Activated T-helper 9 cell treated with anti-CD3 and anti-CD28 coated beads, Interleukin-2, amount 50 U/mL, for 16 hours (primary cell): ENCODE measurements around the gene IL25.
"Not testable (repeated sequence)": the region's sequence is repeated elsewhere in the genome, so short reads cannot be mapped to it uniquely, and the experiment has no call there.

Experiments used
- DNase-seq: peaks from one replicate; pipeline ENCODE4 v3.0.0-alpha.2; 2020; ENCODE audit warnings: low read depth

Gene IL25

DNA sequence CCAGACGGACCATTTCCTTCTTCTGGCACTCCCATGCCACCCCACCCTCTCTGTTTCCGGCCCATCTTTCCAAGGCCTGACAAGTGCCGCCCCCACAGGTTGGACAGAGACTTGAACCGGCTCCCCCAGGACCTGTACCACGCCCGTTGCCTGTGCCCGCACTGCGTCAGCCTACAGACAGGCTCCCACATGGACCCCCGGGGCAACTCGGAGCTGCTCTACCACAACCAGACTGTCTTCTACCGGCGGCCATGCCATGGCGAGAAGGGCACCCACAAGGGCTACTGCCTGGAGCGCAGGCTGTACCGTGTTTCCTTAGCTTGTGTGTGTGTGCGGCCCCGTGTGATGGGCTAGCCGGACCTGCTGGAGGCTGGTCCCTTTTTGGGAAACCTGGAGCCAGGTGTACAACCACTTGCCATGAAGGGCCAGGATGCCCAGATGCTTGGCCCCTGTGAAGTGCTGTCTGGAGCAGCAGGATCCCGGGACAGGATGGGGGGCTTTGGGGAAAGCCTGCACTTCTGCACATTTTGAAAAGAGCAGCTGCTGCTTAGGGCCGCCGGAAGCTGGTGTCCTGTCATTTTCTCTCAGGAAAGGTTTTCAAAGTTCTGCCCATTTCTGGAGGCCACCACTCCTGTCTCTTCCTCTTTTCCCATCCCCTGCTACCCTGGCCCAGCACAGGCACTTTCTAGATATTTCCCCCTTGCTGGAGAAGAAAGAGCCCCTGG lies 3.1 kb downstream of the IL25 start:
- no peak for DNase-seq

DNA sequence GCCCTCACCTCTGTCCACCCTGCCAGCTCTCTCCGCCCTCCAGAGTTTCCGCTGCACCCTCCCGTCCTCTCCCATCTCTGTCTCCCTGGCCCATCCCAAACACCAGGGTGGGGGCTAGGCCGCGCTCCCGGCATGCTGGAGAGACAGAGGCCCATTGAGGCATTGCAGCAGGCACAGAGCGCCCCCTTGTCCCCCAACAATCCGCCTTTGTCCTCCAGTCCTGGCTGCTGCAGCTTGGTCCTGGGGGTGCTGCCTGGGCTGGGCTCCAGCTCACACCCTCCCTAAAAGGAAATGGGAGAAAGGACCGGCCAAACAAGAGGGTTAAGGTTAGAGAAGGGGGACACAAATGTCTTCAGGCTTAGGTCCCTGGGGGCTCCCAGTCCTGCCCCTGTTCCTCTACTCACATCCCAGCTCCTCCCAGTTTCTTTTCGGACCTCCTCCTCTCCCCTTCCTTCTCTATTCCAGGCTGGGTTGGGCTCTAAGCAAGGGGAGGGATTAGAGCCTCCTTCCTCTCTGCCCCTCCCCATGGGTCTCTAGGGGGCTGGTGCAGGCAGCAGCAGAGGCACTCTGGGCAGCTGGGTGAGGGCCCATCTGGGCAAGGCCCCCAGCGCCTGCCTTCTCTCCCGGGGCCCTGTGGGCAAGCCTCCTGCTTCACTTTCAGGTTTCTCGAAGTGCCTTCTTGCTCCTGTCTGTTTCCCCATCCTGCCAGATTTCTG lies 4.0 kb downstream of the IL25 start, which contains the start of gene CMTM5:
Gene CMTM5, plus strand, starts transcription at position 565 of the 716 bp plus-strand sequence. CDS start 206 bp downstream, outside the sequence.
- no peak for DNase-seq

DNA sequence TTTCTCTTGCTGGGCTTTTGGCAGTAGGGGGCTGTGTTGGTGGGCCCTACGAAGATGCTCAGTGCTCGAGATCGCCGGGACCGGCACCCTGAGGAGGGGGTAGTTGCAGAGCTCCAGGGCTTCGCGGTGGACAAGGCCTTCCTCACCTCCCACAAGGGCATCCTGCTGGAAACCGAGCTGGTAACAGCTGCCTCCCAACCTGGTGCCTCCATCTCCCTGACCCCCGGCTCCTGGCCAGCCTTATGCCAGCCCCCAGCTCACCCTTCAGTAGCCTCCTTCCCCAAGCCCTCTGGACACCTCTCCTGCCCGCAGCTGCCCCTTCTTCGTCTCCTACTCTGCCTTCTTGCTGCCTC lies 4.6 kb downstream of the IL25 start:
- no peak for DNase-seq

DNA sequence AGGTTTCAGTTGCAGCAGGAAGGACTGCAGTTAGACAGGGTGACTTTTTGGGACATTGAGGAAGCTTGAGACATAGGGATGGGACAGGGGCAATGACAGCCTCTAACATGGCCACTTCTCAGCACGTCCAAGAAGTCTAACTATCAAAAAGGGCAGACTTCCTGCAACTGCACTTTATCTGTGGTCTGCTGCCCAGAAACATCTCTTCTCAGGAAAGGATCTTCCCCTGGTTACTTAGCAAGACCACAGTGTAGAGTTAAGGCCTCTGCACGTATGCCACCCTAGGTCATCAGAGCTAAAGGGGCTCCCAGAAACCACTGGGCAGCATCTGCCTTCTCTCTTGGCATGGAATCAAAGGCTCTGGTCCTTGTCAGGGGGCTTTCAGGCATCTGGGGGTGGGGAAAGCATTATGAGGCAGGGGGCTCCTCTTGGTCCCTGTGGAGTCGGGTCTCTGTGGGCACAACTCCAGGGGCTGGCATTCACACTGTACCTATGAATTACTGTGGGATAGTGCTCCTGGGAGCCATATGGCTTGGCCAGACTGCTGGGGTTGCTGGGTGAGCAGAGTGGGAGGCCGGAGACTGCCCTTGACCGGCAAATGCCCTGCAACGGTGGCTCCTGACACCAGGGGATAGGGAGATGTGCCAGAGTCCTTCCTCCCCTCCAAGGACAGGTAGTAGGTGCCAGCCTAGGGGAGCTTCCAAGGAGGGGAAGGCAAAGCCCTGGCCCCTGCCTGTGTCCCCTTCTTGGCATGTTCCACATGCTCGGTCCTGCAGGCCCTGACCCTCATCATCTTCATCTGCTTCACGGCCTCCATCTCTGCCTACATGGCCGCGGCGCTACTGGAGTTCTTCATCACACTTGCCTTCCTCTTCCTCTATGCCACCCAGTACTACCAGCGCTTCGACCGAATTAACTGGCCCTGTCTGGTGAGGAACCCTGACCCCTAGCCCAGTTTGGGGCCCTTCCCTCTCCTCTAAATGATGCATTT lies 5.3 kb downstream of the IL25 start:
- DNase-seq: no peak

DNA sequence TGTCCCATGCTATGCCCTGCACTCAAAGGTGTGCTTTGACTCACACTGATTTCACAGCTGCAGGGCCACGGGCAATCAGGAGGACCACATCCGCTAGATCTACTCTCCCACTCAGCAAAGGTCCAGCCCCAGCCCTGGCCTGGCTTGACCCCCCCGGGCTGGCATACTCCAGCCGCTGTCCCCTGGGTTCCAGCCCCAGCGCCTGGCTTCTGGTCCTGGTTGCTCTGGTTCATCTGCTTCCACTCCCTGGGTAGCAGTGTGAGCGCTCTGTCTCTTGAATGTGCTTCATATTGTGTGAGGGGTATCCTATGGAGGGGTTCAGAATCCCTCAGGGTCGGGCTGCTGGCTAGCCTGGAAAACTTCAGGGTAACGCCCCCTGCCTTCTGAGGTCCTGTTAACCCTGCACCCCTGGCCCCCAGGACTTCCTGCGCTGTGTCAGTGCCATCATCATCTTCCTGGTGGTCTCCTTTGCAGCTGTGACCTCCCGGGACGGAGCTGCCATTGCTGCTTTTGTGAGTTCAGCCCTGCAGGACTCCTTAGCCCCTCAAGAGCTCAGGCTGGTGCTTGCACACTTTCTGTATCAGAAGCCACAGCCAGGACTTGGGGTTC lies 6.1 kb downstream of the IL25 start:
- DNase-seq: no peak

DNA sequence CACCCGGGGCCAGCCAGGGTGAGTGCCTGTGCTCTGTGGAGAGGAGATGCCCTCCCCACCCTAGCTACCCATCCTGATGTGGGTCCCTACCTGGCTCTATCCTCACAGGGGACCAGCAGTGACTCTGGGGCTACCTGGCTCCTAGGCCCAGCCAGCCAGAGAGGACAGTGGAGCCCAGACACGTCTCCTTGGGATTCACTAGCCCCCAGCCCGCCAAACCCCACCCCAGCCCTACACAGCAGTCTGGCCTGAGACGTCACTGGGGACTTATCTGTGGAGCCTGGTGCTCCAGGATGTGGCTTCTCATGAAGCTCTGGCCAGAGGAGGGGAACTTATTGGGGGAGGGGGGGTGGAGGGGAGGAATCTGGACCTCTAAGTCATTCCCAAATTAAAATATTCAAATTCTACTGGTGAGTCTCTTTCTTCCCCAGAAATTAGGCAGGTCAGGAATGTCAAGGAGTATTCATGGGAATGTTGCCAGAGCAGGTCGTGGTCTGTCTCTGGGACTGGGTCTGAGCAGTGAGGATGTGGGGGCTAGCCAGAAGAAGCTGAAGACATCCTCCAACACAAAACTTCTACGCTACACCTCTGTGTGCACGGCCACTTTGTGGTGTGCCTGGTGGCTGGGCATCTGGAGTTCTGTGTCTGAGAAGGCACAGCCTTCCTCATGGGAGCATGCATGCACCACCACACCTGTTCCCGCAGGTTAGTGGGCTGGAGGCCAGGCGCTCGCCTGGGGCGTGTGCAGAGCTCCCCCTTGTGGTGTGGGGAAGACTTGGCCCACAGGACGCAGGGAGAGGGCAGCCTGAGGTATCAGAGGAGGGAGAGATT lies 7.0 kb downstream of the IL25 start:
- peak; percentile 59 for DNase-seq

DNA sequence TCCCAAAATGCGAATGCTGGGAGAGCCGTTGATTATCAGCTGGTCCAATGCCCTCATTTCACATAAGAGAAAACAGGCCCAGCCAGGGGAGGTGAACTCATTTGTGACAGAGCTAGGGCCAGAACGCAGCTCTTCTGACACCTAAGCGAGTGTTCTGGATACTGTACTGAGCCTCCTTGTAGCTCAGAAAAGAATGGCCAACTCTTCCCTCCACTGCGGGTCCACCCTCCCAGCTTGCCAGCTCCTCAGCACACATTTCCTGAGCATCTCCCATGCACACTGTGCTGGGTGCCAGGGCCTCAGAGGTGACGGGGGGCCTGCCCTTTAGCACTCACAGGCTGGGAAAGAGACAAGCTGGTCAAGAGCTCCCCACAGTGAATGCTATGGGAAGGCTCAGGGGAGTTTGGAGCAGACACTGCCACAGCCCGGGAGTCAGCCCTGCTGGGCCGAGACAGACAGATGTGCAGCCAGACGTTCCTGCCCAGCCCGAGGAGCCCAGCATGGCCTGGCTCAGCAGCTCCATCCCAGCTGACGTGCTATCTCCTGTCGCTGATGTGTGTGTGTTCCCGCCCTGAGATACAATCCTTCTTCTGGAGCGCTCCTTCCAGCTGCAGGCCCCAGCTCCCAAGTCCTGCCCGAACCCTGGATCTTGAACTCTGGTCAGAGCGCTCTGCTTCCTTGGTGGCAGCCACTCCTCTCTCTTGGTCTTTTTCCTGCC lies 7.7 kb downstream of the IL25 start:
- DNase-seq: no peak

DNA sequence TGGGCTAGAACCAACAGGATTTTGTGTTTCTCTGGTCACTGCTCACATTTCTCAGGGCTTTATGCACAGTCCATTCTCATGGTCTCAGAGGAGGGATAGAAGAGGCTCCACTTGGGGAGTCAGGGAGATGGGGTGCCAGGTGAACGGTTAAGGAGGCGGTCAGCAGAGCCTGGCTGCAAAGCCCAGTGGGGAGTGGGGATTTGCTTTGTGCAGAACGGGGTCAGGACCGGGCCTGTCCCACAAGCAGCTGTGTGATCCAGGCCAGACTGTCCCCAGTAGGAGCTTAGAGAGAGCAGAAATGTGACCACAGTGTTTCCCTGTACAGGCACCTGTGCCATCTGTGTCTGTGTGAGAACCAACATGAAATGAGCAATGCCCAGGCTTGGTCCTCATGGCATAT lies 8.4 kb downstream of the IL25 start:
- no peak for DNase-seq

DNA sequence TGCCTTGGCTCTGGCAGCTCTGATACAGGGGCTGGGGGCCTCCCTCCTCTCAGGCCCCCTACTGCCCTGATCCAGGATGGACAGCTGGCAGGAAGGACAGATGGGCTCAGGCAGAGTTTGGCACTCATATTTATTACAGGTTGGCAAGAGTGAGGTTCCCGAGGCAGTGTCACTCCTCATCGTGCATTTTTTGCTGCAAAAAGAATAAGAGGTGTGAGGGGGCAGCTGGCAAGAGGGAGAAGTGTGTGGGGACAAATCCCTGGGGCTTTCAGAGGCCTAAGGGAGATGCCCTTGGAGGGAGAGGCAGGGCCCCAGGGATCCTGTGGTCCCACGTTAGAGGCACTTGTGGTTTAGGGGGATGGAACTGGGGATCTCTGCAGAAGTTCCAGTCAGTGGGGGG lies 9.3 kb downstream of the IL25 start:
- no peak for DNase-seq

DNA sequence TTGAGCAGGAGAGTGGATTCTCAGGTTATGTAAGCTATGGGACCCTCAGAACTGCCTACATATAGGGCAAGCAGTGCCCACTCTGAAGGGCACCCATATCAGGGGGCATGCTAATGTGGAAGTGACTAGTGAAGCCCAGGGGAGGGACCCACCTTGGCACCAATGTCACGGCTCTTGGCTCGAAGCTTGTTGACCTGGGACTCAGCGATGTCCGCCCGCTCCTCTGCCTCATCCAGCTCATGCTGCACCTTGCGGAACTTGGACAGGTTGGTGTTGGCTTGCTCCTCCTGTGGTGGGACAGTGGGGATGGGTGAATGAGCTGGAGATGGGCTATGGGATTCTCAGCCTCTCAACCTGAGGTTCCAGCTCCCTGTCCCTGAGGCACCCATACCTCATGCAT lies 9.7 kb downstream of the IL25 start:
- DNase-seq: no peak

DNA sequence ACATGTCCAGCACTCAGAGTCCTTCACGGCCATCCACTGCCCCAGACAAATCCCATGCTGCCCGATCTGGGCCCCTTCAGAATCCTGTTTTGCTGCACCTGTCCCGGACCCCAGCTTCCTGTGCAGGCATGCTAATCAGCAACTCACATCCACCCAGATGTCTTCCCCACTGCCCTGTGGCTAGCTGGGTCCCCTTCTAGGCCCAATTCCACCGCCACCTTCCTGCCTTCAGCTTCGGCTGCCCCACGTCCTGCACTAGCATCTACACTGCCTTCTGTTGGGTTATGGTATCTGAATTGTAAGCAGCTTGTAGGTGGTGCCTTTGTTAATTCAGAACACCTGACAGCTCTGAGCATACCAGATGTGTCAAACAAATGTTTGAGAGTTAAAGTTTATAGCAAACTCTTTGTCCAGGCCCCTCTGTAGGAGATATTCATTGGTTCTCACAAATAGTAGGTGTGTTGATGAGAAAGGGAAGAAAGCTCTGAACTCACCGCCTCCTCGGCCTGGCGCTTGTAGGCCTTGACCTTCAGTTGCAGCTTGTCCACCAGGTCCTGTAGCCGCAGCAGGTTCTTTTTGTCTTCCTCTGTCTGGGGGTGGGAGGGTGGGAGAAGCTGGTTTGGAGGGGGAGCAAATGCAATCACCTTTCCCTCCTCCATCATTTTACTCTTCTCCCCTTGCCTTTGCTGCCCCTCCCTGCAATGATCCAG lies 10.3 kb downstream of the IL25 start:
- DNase-seq: no peak

DNA sequence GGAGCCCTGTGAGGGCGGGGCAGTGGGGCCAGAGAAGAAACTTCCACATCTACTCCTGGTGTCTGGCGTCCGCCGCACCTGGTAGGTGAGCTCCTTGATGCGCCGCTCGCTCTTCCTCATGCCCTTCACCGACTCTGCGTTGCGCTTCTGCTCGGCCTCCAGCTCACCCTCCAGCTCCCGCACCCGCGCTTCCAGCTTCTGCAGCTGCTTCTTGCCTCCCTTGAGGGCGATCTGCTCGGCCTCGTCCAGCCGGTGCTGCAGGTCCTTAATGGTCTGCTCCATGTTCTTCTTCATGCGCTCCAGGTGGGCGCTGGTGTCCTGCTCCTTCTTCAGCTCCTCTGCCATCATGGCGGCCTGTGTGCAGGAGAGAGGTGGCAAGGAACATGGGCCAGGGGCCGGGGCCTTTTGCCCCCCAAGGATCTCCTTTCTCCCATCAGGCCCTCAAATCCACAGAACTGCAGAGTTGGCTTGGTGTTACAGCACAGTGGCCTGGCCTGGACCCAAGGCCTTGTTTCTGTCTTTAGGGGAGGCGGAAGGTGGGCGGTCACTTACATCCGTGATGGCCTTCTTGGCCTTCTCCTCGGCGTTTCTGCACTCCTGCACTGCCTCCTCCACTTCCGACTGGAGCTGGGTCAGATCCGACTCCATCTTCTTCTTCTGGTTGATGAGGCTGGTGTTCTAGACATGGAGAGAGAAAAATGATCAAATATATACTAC lies 11.9 kb downstream of the IL25 start:
- DNase-seq: no peak

DNA sequence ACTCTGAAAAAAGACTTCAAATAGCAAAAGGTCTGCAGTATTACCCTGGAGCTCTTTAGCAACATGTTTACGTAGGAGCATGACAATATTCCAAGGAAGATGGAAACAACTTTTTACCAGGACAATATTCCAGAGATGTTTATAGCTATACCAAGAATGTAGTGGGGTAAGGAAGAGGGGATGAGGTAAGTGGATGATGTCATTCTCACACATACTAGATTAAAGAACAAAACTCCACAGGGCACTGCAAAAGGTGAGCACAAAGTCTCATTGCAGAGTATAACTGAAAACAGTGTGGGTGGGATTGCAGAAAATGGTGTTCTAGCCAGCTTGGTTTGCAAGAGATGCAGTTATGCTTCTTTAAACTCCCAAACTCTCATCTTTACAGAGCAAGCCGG lies 12.6 kb downstream of the IL25 start:
- no peak for DNase-seq

DNA sequence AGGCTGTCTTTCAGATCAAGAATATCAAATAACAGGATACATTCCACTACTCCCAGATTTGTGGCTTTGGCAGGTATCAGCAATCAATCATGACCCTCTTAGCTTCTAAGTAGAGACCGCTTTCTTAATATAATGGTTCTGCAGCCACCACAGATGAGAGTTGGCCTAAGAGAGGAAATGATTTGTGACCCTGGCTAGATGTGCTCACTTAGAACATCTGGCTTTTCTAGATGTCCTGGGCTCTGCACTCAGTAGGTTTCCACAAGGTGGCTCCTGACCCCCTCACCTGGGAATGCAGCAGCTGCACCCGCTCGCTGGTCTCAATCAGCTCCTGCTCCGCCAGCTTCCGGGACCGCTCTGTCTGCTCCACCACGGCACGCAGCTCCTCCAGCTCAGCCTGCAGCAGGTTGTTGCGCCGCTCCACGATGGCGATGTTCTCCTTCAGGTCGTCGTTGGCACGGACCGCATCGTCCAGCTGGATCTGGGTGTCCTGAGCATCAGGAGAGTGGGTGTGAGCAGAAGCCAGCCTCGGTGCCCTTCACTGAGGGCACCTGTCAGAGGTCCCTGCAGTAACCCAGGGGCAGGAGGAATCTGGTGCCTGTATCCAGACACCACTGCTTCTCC lies 13.1 kb downstream of the IL25 start:
- DNase-seq: no peak

DNA sequence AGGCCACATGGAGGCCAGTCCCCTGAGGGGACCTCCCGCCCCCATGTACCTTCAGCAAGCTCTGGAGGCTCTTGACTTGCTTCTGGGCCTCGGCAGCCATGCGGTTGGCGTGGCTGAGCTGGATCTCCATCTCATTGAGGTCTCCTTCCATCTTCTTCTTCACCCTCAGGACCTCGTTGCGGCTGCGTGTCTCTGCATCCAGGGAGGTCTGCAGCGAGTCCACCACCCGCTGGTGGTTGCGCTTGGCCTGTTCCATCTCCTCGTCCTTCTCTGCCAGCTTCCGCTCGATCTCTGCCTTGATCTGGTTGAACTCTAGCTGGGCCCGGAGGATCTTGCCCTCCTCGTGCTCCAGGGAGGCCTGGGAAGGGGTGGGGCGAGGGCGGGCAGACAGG lies 13.7 kb downstream of the IL25 start:
- not testable (repeated sequence) for DNase-seq

DNA sequence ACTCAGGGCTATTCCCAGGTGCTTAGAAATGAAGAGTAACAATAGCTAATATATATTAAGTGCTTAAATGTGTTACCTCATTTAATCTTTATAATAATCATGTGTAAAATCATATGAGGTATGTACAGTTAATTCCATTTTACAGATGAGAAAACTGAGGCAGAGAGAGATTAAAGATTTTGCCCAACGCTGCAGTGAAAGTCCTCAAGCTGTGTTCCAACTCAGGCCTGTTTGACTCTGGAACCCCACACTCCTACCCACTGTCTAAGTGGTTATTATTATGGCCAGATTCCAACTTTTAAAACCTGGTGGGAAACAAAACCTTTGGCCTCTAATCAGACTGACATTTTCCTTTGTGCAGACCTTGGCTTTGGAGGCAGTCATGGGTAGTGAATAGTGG lies 14.4 kb downstream of the IL25 start:
- no peak for DNase-seq

DNA sequence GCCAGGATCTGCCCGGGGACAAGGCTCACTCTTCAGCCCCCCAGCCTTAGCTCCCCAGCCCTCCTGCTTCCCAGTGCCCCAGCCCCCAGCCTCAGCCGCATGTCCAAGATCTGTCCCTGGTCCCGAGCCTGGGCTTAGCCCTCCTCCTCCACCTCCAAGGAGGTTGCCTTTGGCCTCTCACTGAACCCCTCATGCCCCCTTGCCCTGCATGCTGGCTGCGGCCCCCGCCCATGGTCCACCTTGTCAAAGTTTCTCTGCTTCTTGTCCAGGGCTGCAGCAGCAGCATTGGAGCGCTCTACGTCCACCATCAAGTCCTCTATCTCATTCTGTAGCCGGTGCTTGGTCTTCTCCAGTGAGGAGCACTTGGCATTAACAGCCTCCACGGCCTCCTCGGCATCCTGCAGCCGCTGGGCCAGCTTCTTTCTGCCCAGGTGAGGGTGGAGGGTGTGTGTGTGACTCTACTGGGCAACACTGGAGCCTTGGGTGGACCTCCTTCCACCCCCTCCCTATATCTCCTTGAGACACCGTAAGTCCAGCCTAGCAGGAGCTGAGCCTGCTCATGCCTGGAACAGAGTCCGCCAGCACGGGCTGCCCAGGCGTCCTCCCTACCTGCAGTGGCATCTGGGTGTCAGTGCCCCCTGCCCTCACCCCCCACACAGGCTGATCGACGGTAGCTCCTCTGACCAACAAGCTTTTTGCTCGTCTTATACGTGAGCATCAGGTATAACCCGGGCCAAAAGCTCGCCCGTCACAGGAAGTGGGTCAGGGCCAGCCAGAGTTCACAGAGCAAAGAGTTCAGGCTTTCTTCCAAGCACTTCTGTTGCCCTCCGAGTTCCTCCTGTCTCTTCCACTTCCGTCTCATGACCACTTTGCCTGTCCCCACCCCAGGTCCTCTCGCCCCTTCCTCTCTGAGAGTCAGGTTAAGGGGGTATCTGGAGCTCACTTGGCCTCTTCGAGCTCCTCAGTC lies 15.6 kb downstream of the IL25 start:
- DNase-seq: no peak

DNA sequence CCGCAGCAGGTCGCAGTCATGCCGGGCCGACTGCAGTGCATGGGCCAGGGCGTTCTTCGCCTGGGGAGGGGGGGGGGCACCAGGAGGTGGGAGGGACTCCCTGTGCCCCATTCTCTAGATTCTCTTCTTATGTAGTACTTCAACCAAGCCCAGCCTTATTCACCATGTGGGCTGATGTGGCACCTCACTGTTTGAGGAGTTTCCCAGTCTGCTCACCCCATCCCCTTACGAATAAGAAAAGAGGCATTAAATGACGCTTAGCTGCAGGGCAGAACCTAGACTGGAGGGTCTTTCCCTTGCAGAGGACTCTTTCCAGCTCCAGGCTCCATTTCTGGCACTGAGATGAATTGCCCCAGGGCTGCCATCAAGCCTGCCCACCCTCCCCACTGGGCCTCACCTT lies 16.4 kb downstream of the IL25 start:
- DNase-seq: no peak
